Neural crest cell (in vitro differentiated cells): Measurements from ENCODE around the gene GET4. TPM values are rescaled to one million over a fixed set of nuclear protein-coding genes. Genes with fewer than 3 reads are reported as not detected.

ENCODE experiments used
- DNase-seq: peaks from one replicate; pipeline ENCODE4 v3.0.0; 2021; ENCODE audit warnings: low read depth, mixed read lengths, low spot score
- H3K27ac Mint-ChIP-seq: one replicate; pipeline ENCODE4 v1.8.0; 2021; ENCODE audit warnings: mild to moderate bottlenecking, mixed read lengths; ENCODE audit not compliant: unreplicated experiment
- H3K27me3 Mint-ChIP-seq: 2 replicates; pipeline ENCODE4 v1.8.0; 2021; ENCODE audit warnings: low read depth, mild to moderate bottlenecking, mixed read lengths
- H3K36me3 Mint-ChIP-seq: 2 replicates; pipeline ENCODE4 v1.8.0; 2021; ENCODE audit warnings: low read depth, mild to moderate bottlenecking, mixed read lengths
- H3K4me1 Mint-ChIP-seq: 2 replicates; pipeline ENCODE4 v1.8.0; 2021; ENCODE audit warnings: mixed read lengths
- H3K4me3 Mint-ChIP-seq: one replicate; pipeline ENCODE4 v1.8.0; 2021; ENCODE audit warnings: mild to moderate bottlenecking, mixed read lengths
- H3K9me3 Mint-ChIP-seq: 2 replicates; pipeline ENCODE4 v1.8.0; 2021; ENCODE audit warnings: mixed read lengths
- total RNA-seq: library from RNA; stranded (reverse); gene quantifications from 2 replicates; pipeline ENCODE4 v1.2.1, GENCODE V29; 2021
- TF ChIP-seq, protein P1 (sequence below): fragments of 200-600 bp; sonication (generic); conservative IDR thresholded peaks from 2 replicates; pipeline ENCODE4 v1.5.0; 2021; ENCODE audit warnings: antibody characterized with exemption, mild to moderate bottlenecking

The GET4 gene
- total RNA-seq, 1 donor from 2014 or later, result 55.2 TPM

DNA sequence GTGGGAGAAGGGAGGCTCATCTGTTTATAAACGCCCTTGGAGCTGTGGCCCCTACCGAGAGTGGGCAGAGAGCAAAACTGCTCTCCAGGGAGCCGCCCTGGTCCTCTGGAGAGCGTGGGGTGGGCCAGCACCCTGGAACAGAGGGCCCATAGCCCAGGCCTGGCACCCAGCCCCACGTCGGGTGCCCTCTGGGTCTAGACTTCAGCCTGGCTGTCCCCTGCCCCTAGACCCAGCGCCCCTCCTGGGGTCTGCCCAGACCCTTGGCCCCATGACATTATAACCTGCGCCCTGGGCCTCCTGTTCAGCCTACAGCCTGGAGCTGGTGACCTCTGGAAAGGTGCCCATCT lies 24.7 kb downstream of the GET4 start:
- Mint-ChIP-seq H3K9me3 (no peaks in the 10 kb centered on the region), H3K4me1 (no peaks in the 10 kb centered on the region), H3K27me3 (peaks cover 25% of the 10 kb centered on the region), H3K27ac (no peak overlapping the region), H3K4me3 (no peak overlapping the region), H3K36me3 (peaks cover 4% of the 10 kb centered on the region)
- DNase-seq, result no peak
- TF ChIP-seq, protein P1, sequence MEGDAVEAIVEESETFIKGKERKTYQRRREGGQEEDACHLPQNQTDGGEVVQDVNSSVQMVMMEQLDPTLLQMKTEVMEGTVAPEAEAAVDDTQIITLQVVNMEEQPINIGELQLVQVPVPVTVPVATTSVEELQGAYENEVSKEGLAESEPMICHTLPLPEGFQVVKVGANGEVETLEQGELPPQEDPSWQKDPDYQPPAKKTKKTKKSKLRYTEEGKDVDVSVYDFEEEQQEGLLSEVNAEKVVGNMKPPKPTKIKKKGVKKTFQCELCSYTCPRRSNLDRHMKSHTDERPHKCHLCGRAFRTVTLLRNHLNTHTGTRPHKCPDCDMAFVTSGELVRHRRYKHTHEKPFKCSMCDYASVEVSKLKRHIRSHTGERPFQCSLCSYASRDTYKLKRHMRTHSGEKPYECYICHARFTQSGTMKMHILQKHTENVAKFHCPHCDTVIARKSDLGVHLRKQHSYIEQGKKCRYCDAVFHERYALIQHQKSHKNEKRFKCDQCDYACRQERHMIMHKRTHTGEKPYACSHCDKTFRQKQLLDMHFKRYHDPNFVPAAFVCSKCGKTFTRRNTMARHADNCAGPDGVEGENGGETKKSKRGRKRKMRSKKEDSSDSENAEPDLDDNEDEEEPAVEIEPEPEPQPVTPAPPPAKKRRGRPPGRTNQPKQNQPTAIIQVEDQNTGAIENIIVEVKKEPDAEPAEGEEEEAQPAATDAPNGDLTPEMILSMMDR, result no peak

DNA sequence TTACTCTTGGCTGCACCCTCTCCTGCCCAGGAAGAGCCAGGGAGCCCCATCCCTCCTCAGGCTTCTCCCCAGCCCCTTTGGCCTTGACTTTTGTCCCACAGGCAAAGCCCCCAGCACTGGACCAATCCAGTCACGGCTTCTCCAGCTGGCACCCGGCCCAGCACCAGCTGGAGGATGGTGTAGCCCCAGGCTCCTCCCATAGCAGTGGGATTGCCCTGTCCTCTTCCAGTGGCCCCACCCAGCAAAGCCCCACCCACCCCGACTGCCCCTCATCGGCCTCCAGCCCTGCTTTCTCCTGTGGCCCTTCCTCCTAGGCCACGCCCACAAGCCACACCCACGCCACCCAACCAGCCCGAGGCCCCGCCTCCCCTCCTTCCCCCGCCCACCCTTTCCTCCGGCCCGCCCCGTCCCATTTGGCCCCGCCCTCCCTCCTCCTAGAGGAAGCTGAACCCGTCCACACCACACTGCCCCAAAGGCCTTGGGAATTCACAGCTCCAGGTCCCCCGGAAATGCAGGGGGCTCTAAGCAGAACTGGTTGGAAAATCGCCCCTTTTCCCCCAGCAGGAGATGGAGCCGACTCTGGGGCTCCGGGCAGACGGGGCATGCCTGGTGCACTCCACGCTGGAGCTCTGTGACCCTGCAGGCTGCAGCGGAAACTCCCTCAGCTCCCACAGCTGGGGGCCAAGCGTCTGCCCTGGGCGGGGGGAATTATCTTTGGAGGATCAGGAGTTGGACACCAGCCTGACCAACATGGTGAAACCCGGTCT lies 25.2 kb downstream of the GET4 start:
- TF ChIP-seq, protein P1, result no peak
- H3K9me3 Mint-ChIP-seq, result no peaks in the 10 kb centered on the region
- H3K4me1 Mint-ChIP-seq, result no peaks in the 10 kb centered on the region
- H3K27me3 Mint-ChIP-seq, result peaks cover 25% of the 10 kb centered on the region
- H3K36me3 Mint-ChIP-seq, result no peaks in the 10 kb centered on the region
- H3K4me3 Mint-ChIP-seq, result no peak overlapping the region
- DNase-seq, result peak; percentile 70
- H3K27ac Mint-ChIP-seq, result no peak overlapping the region

DNA sequence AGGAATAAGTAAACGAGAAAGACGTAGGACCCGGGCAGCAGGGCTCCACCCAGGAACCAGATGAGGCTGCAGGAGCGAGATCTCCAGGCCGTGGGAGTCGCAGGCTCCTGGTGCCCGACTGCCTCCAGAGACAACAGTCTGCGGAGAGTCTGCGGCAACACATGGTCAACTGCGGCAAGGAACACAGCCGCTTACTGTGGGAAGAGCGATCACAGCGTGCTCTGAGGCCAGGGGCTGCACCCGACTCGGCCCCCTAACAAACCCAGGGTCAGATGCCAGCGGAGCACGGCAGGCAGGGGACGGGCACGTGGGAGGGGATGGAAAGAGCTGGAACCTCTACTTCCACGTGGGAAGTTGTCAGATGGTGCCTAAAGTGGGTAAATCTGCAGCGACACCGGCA lies 26.6 kb downstream of the GET4 start:
- Mint-ChIP-seq H3K36me3 (no peaks in the 10 kb centered on the region), H3K4me1 (no peaks in the 10 kb centered on the region), H3K4me3 (no peak overlapping the region), H3K9me3 (no peaks in the 10 kb centered on the region), H3K27me3 (peaks cover 34% of the 10 kb centered on the region), H3K27ac (no peak overlapping the region)
- TF ChIP-seq, protein P1, result no peak
- no peak for DNase-seq

DNA sequence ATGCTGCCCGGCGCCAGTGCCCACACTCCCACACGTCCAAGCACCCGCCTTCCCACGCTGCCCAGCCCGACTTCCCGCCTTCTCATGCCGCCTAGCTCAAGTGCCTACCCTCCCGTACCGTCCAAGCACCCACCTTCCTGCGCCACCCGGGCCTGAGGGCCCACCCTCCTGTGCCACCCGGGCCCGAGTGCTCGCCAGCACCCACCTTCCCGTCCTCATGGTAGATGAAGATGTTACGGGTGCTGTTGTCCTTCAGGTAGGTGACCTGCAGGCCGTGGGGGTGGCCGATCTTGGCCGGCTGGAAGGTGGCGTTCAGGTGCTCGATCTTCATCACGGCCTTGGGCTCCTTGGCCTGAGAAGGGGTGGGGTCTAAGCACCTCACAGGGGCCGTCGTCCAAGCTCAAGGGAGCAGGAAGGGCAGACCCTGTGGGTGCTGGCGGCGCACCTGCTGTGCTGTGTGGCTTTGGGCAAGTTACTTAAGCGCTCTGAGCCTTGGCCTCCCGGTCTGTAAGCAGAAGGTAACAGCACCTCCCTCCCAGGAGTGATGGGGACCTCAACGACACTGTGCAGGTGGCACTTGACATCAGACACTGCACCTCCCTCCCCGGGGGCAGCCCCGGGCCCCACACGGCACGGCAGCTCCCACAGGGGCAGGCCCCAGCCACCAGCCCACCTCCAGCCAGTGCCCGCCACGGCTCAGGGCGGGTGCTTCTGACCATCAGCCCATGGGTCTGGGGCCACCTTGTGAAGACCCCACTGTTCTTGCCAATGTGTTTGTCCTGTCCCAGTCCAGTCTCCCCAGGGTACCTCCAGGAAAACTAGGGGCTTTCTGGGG lies 27.8 kb downstream of the GET4 start:
- peaks cover 34% of the 10 kb centered on the region for H3K27me3 Mint-ChIP-seq
- no peaks in the 10 kb centered on the region for H3K36me3 Mint-ChIP-seq
- no peak overlapping the region for H3K27ac Mint-ChIP-seq
- H3K9me3 Mint-ChIP-seq, result no peaks in the 10 kb centered on the region
- no peaks in the 10 kb centered on the region for H3K4me1 Mint-ChIP-seq
- no peak for DNase-seq
- no peak overlapping the region for H3K4me3 Mint-ChIP-seq
- TF ChIP-seq, protein P1, result no peak

DNA sequence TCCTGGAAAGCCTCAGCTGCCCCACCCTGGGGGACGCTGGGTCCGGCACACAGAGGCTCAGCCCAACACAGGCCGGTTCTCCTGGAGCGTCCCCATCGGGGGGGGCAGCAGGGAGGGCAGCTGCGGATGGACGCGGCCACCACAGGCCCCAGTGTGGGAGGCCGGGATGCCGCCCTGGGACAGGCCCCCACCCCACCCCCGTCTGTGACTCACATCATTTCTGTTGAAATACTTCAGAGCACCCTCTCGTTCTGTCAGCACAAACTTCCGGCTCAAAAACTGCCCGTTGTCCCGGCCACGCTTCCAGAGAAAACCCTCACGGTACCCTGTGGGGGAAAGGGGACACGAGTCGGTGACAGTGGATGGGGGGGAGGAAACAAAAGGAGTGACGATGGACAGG lies 28.5 kb downstream of the GET4 start:
- Mint-ChIP-seq H3K27me3 (peaks cover 37% of the 10 kb centered on the region), H3K27ac (no peak overlapping the region), H3K36me3 (no peaks in the 10 kb centered on the region), H3K9me3 (no peaks in the 10 kb centered on the region), H3K4me1 (no peaks in the 10 kb centered on the region), H3K4me3 (no peak overlapping the region)
- no peak for DNase-seq
- TF ChIP-seq, protein P1, result no peak
